Psoas muscle (tissue), 8 donors: ENCODE results near the gene ACOT13. TPM values are rescaled to one million over a fixed set of nuclear protein-coding genes. Genes with fewer than 3 reads are reported as not detected.
A peak's percentile ranks its signal among the peaks of the same experiment; 100 is the strongest.

ENCODE experiments used
- ATAC-seq, 4 donors: fragments of 200-7000 bp; cut with Tn5 transposase; one replicate each; pipeline ENCODE4 v1.9.1; 2020; ENCODE audit warnings: moderate library complexity in 3 of 4, mild to moderate bottlenecking in 2 of 4
- DNase-seq, 2 donors: peaks; one replicate each; pipeline ENCODE4 v3.0.0-alpha.2; 2020
- H3K27ac ChIP-seq: fragments of 200-600 bp; one replicate; pipeline ENCODE4 v1.8.0; 2022
- H3K27me3 ChIP-seq, 3 donors: fragments of 200-600 bp in 1 of 3; one replicate each; pipeline versions ENCODE4 v1.6.1 to v1.8.0; 2013 to 2022; ENCODE audit warnings: low read length in 2 of 3, mild to moderate bottlenecking in 2 of 3, moderate library complexity in 1 of 3; ENCODE audit not compliant: insufficient read depth in 3 of 3
- H3K36me3 ChIP-seq, 2 donors: fragments of 200-600 bp in 1 of 2; one replicate each; pipeline versions ENCODE4 v1.6.1 to v1.8.0; 2013 to 2022; ENCODE audit warnings: low read depth in 1 of 2, mild to moderate bottlenecking in 1 of 2, moderate library complexity in 1 of 2; ENCODE audit not compliant: insufficient read depth in 1 of 2
- H3K4me1 ChIP-seq: fragments of 200-600 bp; one replicate; pipeline ENCODE4 v1.8.0; 2022
- H3K4me3 ChIP-seq: fragments of 200-600 bp; one replicate; pipeline ENCODE4 v1.8.0; 2022; ENCODE audit warnings: mild to moderate bottlenecking
- H3K9me3 ChIP-seq: fragments of 200-600 bp; one replicate; pipeline ENCODE4 v1.8.0; 2022
- CTCF ChIP-seq: fragments of 200-600 bp; IDR thresholded peaks from one replicate; pipeline ENCODE4 v1.8.0; 2022; ENCODE audit warnings: antibody characterized with exemption
- WGBS, 3 donors: extraction: QIAGEN DNeasy Blood & Tissue Kit; methylation state at CpG; one replicate each; pipeline versions ENCODE4 v1.1.6 to v1.1.7; 2013; 5-methylcytosine and 5-hydroxymethylcytosine counted together
- intact Hi-C, 2 donors: fragments of 100-400 bp; cut with DNase I; formaldehyde crosslinking; loops; one replicate each; pipeline versions ENCODE4 v1.11.0 to v1.14.2; 2022
- polyA plus RNA-seq, 3 donors: library from polyadenylated mRNA; stranded (reverse); fragments of 200-250 nt; gene quantifications; one replicate each; pipeline ENCODE4 v1.2.3, GENCODE V29; 2013
- total RNA-seq, 4 donors: library from RNA; stranded (reverse); fragmentation: NEBNext Ultra II Directional in 2 of 4; extraction: Animal tissue kit (Norgen Biotek cat#: 25700) in 2 of 4; gene quantifications; one replicate each; pipeline versions ENCODE4 v1.2.1 to v1.2.4, GENCODE V29; 2021 to 2023
- donor health status: healthy with polysubstance abuse.
- donor health status: DM: no; HTN: no; CAD: no; lungs with moderate emphysema.
- donor health status: Bipolar disorder and iron deficiency.
- donor health status: healthy.
- donor health status: DM: yes; HTN: yes; CAD: no.
- donor health status: DM: no; HTN: no; CAD: no.
- donor health status: DM: no; HTN: no; CAD: no.
- donor health status: DM: yes; HTN: yes; CAD: no.

Gene ACOT13
- total and polyA plus RNA-seq, 7 donors = 25.2 to 50.7 (median 37.4) TPM

DNA sequence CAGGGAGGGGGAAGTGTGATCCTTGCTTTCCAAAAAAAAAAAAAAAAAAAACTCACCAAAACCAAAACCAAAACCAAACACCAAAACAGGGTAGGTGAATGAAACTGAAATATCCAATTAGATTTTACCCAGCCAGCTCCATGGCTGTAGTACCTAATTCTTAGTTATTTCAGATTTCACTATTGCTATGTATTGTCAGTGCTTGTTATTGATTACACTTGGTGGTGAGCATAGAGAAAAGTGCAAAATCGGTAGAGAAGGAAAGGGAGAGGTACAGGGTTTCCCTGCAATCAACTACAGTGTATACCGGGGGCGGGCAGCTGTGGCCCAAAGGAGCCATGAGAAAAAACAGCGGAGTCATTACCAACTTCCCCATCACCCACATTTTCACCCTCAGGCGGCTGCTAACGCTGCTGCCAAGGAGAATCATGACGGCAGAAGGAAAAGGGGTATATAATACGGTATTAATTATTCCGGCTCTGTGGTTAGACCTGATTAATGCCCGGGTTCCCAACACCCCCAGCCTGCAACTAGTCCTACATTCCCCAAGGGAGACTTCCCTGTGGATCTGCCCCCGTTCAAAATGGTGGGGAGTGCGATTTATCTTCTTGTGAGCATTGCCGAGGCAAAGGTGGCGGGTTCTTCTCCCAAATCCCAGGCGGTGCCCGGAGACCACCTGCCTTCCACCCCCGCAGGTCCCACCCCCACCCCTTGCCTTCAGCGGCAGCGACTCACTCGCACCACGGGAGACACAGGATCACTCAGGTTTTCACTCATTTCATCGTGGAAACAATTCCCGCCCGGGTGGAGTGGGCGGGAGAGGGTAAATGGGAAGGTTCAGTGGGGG lies 52.5 kb downstream of the ACOT13 start, which contains the start of gene C6orf62:
C6orf62 (minus strand) TSS at position 30 of the 847 bp plus-strand sequence. CDS start 486 bp downstream, outside the sequence.
- H3K9me3 ChIP-seq = no peaks in the 10 kb centered on the region
- 0 to 1% (median 1%) methylated on average over 25 of the region's 25 CpGs for WGBS, 3 donors
- H3K4me3 ChIP-seq = peak within 1 kb of the TSS; percentile 88
- peaks cover 33% of the 10 kb centered on the region for H3K4me1 ChIP-seq
- ATAC-seq (no peak), DNase-seq (peak in 1 of 2 donors; percentile 58)
- no peak for TF ChIP-seq CTCF
- H3K27me3 ChIP-seq = no peaks in the 10 kb centered on the region
- intact Hi-C loops = no loop called here
- H3K27ac ChIP-seq = peak within 1 kb of the TSS; percentile 100
- peaks cover 3 to 31% of the 10 kb centered on the region in 2 donors for H3K36me3 ChIP-seq

DNA sequence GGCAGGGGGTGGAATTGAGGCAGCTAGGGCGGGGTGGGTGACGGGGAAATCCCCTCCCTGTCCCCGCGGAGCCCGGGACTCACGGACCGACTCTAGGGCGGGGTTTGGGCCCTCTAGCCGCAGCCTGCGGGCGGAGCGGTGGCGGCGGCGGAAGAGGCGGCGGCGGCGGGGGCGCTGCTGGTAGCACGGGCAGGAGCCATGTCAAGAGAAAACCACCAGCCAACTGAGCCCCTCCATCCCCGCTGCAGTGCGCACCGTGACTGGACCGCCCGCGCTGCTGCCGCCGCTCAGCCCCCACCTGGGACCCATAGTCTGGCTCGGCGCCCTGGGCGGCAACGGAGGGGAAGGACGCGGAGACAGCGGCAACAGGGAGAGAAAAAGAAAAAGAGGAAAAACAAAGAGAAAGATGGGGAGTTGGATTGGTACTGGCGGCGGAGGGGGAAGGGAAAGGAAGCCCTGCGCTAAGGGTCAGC lies 53.3 kb downstream of the ACOT13 start:
- no peak for TF ChIP-seq CTCF
- 0 to 1% (median 0%) methylated on average over 27 to 39 of the region's 39 CpGs for WGBS, 3 donors
- H3K4me3 ChIP-seq = peak overlapping the region; percentile 88
- ATAC-seq = peak; percentile 41 to 62 (median 46)
- no peaks in the 10 kb centered on the region for H3K27me3 ChIP-seq
- peaks cover 3 to 23% of the 10 kb centered on the region in 2 donors for H3K36me3 ChIP-seq
- peak; percentile 68 to 88 for DNase-seq
- no peaks in the 10 kb centered on the region for H3K9me3 ChIP-seq
- H3K4me1 ChIP-seq = peaks cover 26% of the 10 kb centered on the region
- H3K27ac ChIP-seq = peak overlapping the region; percentile 100
- intact Hi-C loops = loop anchor here (5.0 kb wide), 3 partner anchors 52 to 57 kb away; partner anchors contain the start of genes ACOT13 (in 1 of the 2), GMNN (in 1 of the 2) and TDP2 (in 1 of the 2)

GRCh38 chr6:24720604-24721460 lies 54.0 kb downstream of the ACOT13 start:
- peak; percentile 100 for DNase-seq
- peak; percentile 89 to 94 (median 90) for ATAC-seq
- no peak for TF ChIP-seq CTCF
- peak overlapping the region; percentile 88 for H3K4me3 ChIP-seq
- no peaks in the 10 kb centered on the region for H3K27me3 ChIP-seq
- H3K9me3 ChIP-seq = no peaks in the 10 kb centered on the region
- H3K4me1 ChIP-seq = peaks cover 20% of the 10 kb centered on the region
- WGBS, 3 donors = 0 to 1% (median 0%) methylated on average over 57 to 60 of the region's 60 CpGs
- H3K27ac ChIP-seq = peak overlapping the region; percentile 100
- peaks cover 2 to 16% of the 10 kb centered on the region in 2 donors for H3K36me3 ChIP-seq
- intact Hi-C loops = loop anchor here (1.0 to 5.0 kb wide), 4 partner anchors 51 to 56 kb away; partner anchors contain the start of genes ACOT13 (in 2 of the 2), GMNN (in 1 of the 2) and TDP2 (in 1 of the 2)

GRCh38 chr6:24721461-24722215 lies 54.8 kb downstream of the ACOT13 start:
- no peak for TF ChIP-seq CTCF
- intact Hi-C loops = loop anchor here (1.0 to 5.0 kb wide), 4 partner anchors 51 to 56 kb away; partner anchors contain the start of genes ACOT13 (in 2 of the 2), GMNN (in 1 of the 2) and TDP2 (in 1 of the 2)
- ATAC-seq = peak; percentile 67 to 73 (median 70)
- peak overlapping the region; percentile 100 for H3K27ac ChIP-seq
- 5 to 6% (median 6%) methylated on average over 26 of the region's 26 CpGs for WGBS, 3 donors
- peaks cover 0 to 8% of the 10 kb centered on the region in 2 donors for H3K36me3 ChIP-seq
- no peaks in the 10 kb centered on the region for H3K9me3 ChIP-seq
- H3K4me3 ChIP-seq = peak overlapping the region; percentile 88
- H3K4me1 ChIP-seq = peaks cover 12% of the 10 kb centered on the region
- DNase-seq = peak in 1 of 2 donors; percentile 88
- no peaks in the 10 kb centered on the region for H3K27me3 ChIP-seq
